Measurements from ENCODE around the gene ZNF134.

DNA sequence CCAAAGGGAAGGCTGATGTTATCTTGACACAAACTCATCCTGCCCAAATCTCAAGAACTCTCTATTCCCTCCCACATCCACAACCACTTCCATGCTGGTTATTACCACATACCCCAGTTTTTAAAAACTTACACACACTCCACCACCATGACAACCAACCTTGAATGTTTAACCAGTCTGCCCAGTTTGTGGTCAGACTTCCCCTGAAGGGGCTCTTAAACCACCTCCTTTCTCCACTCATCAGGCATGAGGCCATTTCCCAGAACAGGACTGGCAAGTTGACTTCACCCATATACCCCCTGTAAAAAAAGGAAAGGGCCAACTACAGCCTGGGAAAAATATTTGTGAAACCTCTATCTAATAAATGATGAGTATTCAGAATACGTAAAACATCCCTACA, 42.3 kb downstream of the ZNF134 start:
- TF ChIP-seq POLR2A (IDR thresholded peaks at IDR 0.05; ENCODE audit: low read depth, low read length) = no peak
- no peak for TF ChIP-seq POLR2AphosphoS5 (IDR thresholded peaks at IDR 0.05; ENCODE audit: low read depth, low read length)
- TF ChIP-seq SPI1 (IDR thresholded peaks at IDR 0.05; ENCODE audit: low read depth, low read length) = no peak
- TF ChIP-seq TAF1 (IDR thresholded peaks at IDR 0.05; ENCODE audit: low read depth, low read length) = no peak
- no peak for TF ChIP-seq PAX5 (IDR thresholded peaks at IDR 0.05; ENCODE audit: insufficient read depth, low read length, severe bottlenecking)
